GM23338 (cell line): ENCODE results near the gene MESD. TPM values are rescaled to one million over a fixed set of nuclear protein-coding genes. Genes with fewer than 3 reads are reported as not detected.

Experiments used
- ATAC-seq: fragments of 200-7000 bp; cut with Tn5 transposase; 3 replicates; pipeline ENCODE4 v1.9.1; 2020
- DNase-seq: peaks from one replicate; pipeline ENCODE4 v3.0.0-alpha.2; 2015; ENCODE audit warnings: low spot score
- H2AFZ ChIP-seq: fragments of 200-600 bp; sonication (generic); 2 replicates; pipeline ENCODE4 v1.8.0; 2016; ENCODE audit warnings: antibody characterized with exemption, mild to moderate bottlenecking, moderate library complexity
- H3F3A ChIP-seq: fragments of 200-600 bp; sonication (generic); replicated peaks from 2 replicates; pipeline ENCODE4 v1.8.0; 2017; ENCODE audit warnings: antibody characterized with exemption, mixed run types, low read depth
- H3K27ac ChIP-seq: fragments of 200-600 bp; sonication (generic); 2 replicates; pipeline ENCODE4 v1.6.1; 2016; ENCODE audit warnings: low read depth
- H3K27me3 ChIP-seq: fragments of 200-600 bp; sonication (generic); 2 replicates; pipeline ENCODE4 v1.8.0; 2016; ENCODE audit warnings: mild to moderate bottlenecking, mixed run types, moderate library complexity; ENCODE audit not compliant: insufficient read depth
- H3K36me3 ChIP-seq: fragments of 200-600 bp; sonication (generic); 2 replicates; pipeline ENCODE4 v1.8.0; 2016; ENCODE audit warnings: mild to moderate bottlenecking; ENCODE audit not compliant: insufficient read depth
- H3K4me1 ChIP-seq: fragments of 200-600 bp; sonication (generic); 2 replicates; pipeline ENCODE4 v1.8.0; 2016; ENCODE audit warnings: mild to moderate bottlenecking, moderate library complexity; ENCODE audit not compliant: insufficient read depth
- H3K4me2 ChIP-seq: fragments of 200-600 bp; sonication (generic); 2 replicates; pipeline ENCODE4 v1.7.1; 2017; ENCODE audit warnings: mixed run types
- H3K4me3 ChIP-seq: fragments of 200-600 bp; sonication (generic); 2 replicates; pipeline ENCODE4 v1.6.1; 2016; ENCODE audit warnings: mixed run types
- H3K79me2 ChIP-seq: fragments of 200-600 bp; sonication (generic); replicated peaks from 2 replicates; pipeline ENCODE4 v1.8.0; 2017; ENCODE audit warnings: mild to moderate bottlenecking; ENCODE audit not compliant: insufficient read depth
- H3K9me2 ChIP-seq: fragments of 200-600 bp; sonication (generic); 2 replicates; pipeline ENCODE4 v1.8.0; 2017; ENCODE audit not compliant: insufficient read depth
- H4K20me1 ChIP-seq: fragments of 200-600 bp; sonication (generic); replicated peaks from 2 replicates; pipeline ENCODE4 v1.8.0; 2017; ENCODE audit warnings: mild to moderate bottlenecking; ENCODE audit not compliant: insufficient read depth
- H3K27ac Mint-ChIP-seq: 2 replicates; pipeline ENCODE4 v1.8.0; 2020; ENCODE audit warnings: inconsistent platforms, mild to moderate bottlenecking, moderate library complexity, mixed read lengths
- H3K27me3 Mint-ChIP-seq: 3 replicates; pipeline ENCODE4 v1.8.0; 2022; ENCODE audit warnings: low read depth, mild to moderate bottlenecking, moderate library complexity, mixed read lengths, inconsistent platforms; ENCODE audit not compliant: insufficient read depth, poor library complexity
- H3K36me3 Mint-ChIP-seq: 3 replicates; pipeline ENCODE4 v1.8.0; 2021; ENCODE audit warnings: low read depth, mild to moderate bottlenecking, inconsistent platforms, moderate library complexity, mixed read lengths
- H3K4me1 Mint-ChIP-seq: 3 replicates; pipeline ENCODE4 v1.8.0; 2020; ENCODE audit warnings: mild to moderate bottlenecking, inconsistent platforms, mixed read lengths
- H3K4me3 Mint-ChIP-seq: 3 replicates; pipeline ENCODE4 v1.8.0; 2021; ENCODE audit warnings: moderate library complexity, mild to moderate bottlenecking, inconsistent platforms, mixed read lengths
- H3K9me3 Mint-ChIP-seq: 3 replicates; pipeline ENCODE4 v1.8.0; 2020; ENCODE audit warnings: moderate library complexity, mild to moderate bottlenecking, inconsistent platforms, mixed read lengths
- CREB1 ChIP-seq: fragments of 250-450 bp; sonication (Bioruptor Pico); IDR thresholded peaks from 2 replicates; pipeline ENCODE4 v1.5.0; 2020; ENCODE audit warnings: low read depth, mild to moderate bottlenecking, moderate library complexity
- EZH2 ChIP-seq: fragments of 200-600 bp; sonication (generic); IDR thresholded peaks from one replicate; pipeline ENCODE4 v1.8.0; 2017; ENCODE audit warnings: antibody characterized with exemption, mild to moderate bottlenecking, low read depth; ENCODE audit not compliant: unreplicated experiment
- JUNB ChIP-seq: IDR thresholded peaks from one replicate; pipeline ENCODE4 v1.6.1; 2016; ENCODE audit warnings: antibody characterized with exemption; ENCODE audit not compliant: unreplicated experiment
- POLR2AphosphoS5 ChIP-seq: IDR thresholded peaks from 2 replicates; pipeline ENCODE4 v1.6.1; 2016; ENCODE audit warnings: antibody characterized with exemption, low read depth
- STAT1 ChIP-seq: IDR thresholded peaks from one replicate; pipeline ENCODE4 v1.6.1; 2016; ENCODE audit warnings: antibody characterized with exemption; ENCODE audit not compliant: unreplicated experiment
- ZNF114 ChIP-seq: fragments of 250-450 bp; sonication (Bioruptor Pico); IDR thresholded peaks from 2 replicates; pipeline ENCODE4 v1.5.0; 2020; ENCODE audit warnings: mild to moderate bottlenecking, moderate library complexity
- ZNF331 ChIP-seq: fragments of 250-450 bp; sonication (Bioruptor Pico); IDR thresholded peaks from 2 replicates; pipeline ENCODE4 v1.5.0; 2020; ENCODE audit warnings: low read depth, mild to moderate bottlenecking, moderate library complexity
- polyA plus RNA-seq: library from polyadenylated mRNA; unstranded; fragments of >200 nt; fragmentation: Nextera tagmentation; extraction: Ambion mirVana; gene quantifications from 2 replicates; pipeline ENCODE4 v1.2.1, GENCODE V29; 2016
- total RNA-seq: library from RNA; depleted of rRNA; stranded (reverse); fragments of >200 nt; shearing (Covaris generic); gene quantifications from 2 replicates; pipeline ENCODE4 v1.2.3, GENCODE V29; 2014

MESD gene
- total and polyA plus RNA-seq, 2 experiments from 2014 or later: 25.6 to 52.7 TPM

- H3K79me2 ChIP-seq: peaks cover 13% of the 10 kb centered on the region
- H3K36me3 ChIP-seq: no peaks in the 10 kb centered on the region
- 0 out of 2 replicates have a peak, but pooled peaks have one; percentile 2 for TF ChIP-seq CREB1 (CRISPR knock-in tag)
- TF ChIP-seq ZNF331 (CRISPR knock-in tag): no peak
- peak overlapping the region; percentile 90 for H3K4me2 ChIP-seq
- peaks cover 37% of the 10 kb centered on the region for H3K27me3 ChIP-seq
- Mint-ChIP-seq H3K27ac (no peak overlapping the region), H3K36me3 (peaks cover 10% of the 10 kb centered on the region), H3K4me1 (peaks cover 15% of the 10 kb centered on the region), H3K4me3 (peak overlapping the region; percentile 92; the same call in 2 of the 3 replicates), H3K27me3 (peaks cover 10% of the 10 kb centered on the region), H3K9me3 (no peaks in the 10 kb centered on the region)
- peaks cover 13% of the 10 kb centered on the region; the same call in 1 of the 2 replicates for H4K20me1 ChIP-seq
- no peak overlapping the region for H3K27ac ChIP-seq
- H3F3A ChIP-seq: no peaks in the 10 kb centered on the region
- H2AFZ ChIP-seq: peak overlapping the region; percentile 94; the same call in 1 of the 2 replicates
- peak overlapping the region; percentile 86 for H3K4me3 ChIP-seq
- H3K4me1 ChIP-seq: peaks cover 12% of the 10 kb centered on the region
- DNase-seq: peak; percentile 63
- no peaks in the 10 kb centered on the region for H3K9me2 ChIP-seq
- peak; percentile 47 for ATAC-seq
Measured at GRCh38 chr15:81001152-81002008, 11.8 kb upstream of the MESD start.

- H3K27me3 ChIP-seq: peaks cover 37% of the 10 kb centered on the region
- H3K27ac ChIP-seq: no peak within 1 kb of the TSS
- peaks cover 15% of the 10 kb centered on the region for H3K4me1 Mint-ChIP-seq
- peak within 1 kb of the TSS; percentile 90 for H3K4me2 ChIP-seq
- peaks cover 13% of the 10 kb centered on the region for H3K79me2 ChIP-seq
- no peaks in the 10 kb centered on the region for H3K9me2 ChIP-seq
- no peaks in the 10 kb centered on the region for H3F3A ChIP-seq
- ATAC-seq (peak; percentile 55), DNase-seq (peak; percentile 92)
- TF ChIP-seq POLR2AphosphoS5: peak; percentile 91
- peak; percentile 66 for TF ChIP-seq CREB1 (CRISPR knock-in tag)
- TF ChIP-seq JUNB: no peak
- peak within 1 kb of the TSS; percentile 86 for H3K27ac Mint-ChIP-seq
- no peaks in the 10 kb centered on the region for H3K9me3 Mint-ChIP-seq
- H3K4me3 ChIP-seq: peak within 1 kb of the TSS; percentile 86
- peak within 1 kb of the TSS; percentile 94 for H2AFZ ChIP-seq
- no peaks in the 10 kb centered on the region for H3K36me3 ChIP-seq
- H3K4me1 ChIP-seq: peaks cover 12% of the 10 kb centered on the region
- H3K4me3 Mint-ChIP-seq: peak within 1 kb of the TSS; percentile 92
- H4K20me1 ChIP-seq: peaks cover 13% of the 10 kb centered on the region; the same call in 1 of the 2 replicates
- H3K36me3 Mint-ChIP-seq: peaks cover 10% of the 10 kb centered on the region
- peaks cover 10% of the 10 kb centered on the region for H3K27me3 Mint-ChIP-seq
Measured at GRCh38 chr15:81000624-81001151, 11.1 kb upstream of the MESD start, which contains the start of gene TLNRD1. TSS of gene TLNRD1 (plus strand) at chr15:81000923. CDS start at chr15:81002272, 1,349 bp downstream.

GRCh38 chr15:81000144-81000623 lies 10.6 kb upstream of the MESD start:
- no peak for DNase-seq
- H3K9me3 Mint-ChIP-seq: no peaks in the 10 kb centered on the region
- no peaks in the 10 kb centered on the region for H3K36me3 ChIP-seq

More at GRCh38 chr15:81000144-81000623, 10.6 kb upstream of the MESD start:
- no peak for TF ChIP-seq STAT1
- no peak for TF ChIP-seq EZH2
- no peak for TF ChIP-seq ZNF114
- TF ChIP-seq POLR2AphosphoS5: no peak
- H4K20me1 ChIP-seq: peaks cover 11% of the 10 kb centered on the region; the same call in 1 of the 2 replicates
- H3K4me2 ChIP-seq: peak overlapping the region; percentile 90
- H3K9me2 ChIP-seq: no peaks in the 10 kb centered on the region
- H3K27me3 ChIP-seq: peaks cover 37% of the 10 kb centered on the region
- Mint-ChIP-seq H3K4me3 (peak overlapping the region; percentile 92), H3K36me3 (peaks cover 10% of the 10 kb centered on the region), H3K27ac (peak overlapping the region; percentile 86), H3K27me3 (peaks cover 10% of the 10 kb centered on the region), H3K4me1 (peaks cover 15% of the 10 kb centered on the region)
- peaks cover 13% of the 10 kb centered on the region for H3K79me2 ChIP-seq
- H3K27ac ChIP-seq: no peak overlapping the region
- H3K4me3 ChIP-seq: peak overlapping the region; percentile 86
- H2AFZ ChIP-seq: peak overlapping the region; percentile 94
- ATAC-seq: peak; percentile 11
- no peaks in the 10 kb centered on the region for H3F3A ChIP-seq
- H3K4me1 ChIP-seq: peaks cover 12% of the 10 kb centered on the region
